Dermis microvascular lymphatic vessel endothelial cell (primary cell): Measurements from ENCODE around the gene NKD1. TPM values are rescaled to one million over a fixed set of nuclear protein-coding genes. Genes with fewer than 3 reads are reported as not detected.
"Not testable (repeated sequence)": the region's sequence is repeated elsewhere in the genome, so short reads cannot be mapped to it uniquely, and the experiment has no call there.

Source experiments
- DNase-seq, 2 donors: peaks; one replicate each; pipeline versions ENCODE4 v3.0.0 to v3.0.0-alpha.2; 2010; ENCODE audit warnings: low read depth in 2 of 2
- total RNA-seq: library from RNA; depleted of rRNA; stranded (reverse); fragments of >200 nt; gene quantifications from 2 replicates; pipeline ENCODE4 v1.2.1, GENCODE V29; 2014

The NKD1 gene
- total RNA-seq, 1 donor from 2014 or later, result under 0.01 TPM

DNA sequence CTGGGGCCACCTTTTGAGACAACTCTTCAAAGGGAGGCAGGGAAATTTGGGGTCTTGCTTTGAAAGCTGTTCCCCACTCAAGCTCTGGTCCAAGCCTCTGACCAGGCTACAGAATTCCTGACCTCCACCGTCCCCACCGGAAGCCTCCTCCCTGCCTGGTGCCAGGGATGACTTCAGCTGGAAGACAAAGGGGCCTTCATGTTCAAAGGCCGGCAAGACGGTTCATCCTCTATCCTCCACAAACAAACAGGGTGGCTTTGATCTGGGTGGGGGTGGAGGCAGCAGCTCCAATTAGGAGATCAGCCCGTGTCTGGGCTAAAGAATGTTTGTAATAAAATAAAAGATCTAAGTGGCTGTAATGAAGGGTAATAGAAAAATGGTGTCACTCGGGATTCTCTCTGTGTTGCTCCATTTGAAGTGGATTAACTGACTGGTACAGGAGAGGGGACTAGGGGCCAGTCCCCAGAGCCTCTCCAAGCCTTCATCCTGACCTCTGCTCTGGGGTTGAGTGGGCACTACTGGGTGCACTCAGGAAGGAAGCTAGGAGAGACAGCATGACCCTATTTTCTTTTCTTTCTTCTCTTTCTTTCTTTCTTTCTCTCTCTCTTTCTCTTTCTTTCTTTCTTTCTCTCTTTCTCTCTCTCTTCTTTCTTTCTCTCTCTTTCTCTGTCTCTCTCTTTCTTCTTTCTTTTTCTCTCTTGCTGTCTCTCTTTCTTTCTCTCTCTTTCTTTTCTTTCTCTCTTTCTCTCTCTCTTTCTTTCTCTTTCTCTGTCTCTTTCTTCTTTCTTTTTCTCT, 27.5 kb upstream of the NKD1 start:
- no peak for DNase-seq

DNA sequence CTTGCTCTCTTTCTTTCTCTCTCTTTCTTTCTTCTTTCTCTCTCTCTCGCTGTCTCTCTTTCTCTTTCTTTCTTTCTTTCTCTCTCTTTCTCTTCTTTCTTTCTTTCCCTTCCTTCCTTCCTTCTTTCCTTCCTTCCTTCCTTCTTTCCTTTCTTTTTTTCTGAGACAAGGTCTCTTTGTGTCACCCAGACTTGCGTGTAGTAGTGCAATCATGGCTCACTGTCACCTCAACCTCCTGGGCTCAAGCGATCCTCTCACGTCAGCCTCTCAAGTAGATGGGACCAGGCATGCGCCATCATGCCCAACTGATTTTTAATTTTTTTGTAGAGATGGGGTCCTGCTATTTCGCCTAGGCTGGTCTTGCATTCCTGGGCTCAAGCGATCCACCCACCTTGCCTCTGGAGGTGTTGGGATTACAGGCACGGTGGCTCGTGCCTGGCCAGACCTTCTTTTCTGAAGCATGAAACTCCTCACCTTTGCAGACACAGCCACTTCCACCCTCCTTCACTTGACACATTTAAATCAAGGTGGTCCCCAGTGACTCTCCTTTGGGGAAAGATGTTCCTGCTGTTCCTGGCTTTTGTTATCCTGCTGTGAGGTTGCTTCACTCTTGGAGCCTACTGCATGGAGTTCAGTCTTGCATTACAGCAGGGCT, 26.8 kb upstream of the NKD1 start:
- DNase-seq, result no peak

- no peak for DNase-seq
Measured at GRCh38 chr16:50522324-50522723, 25.9 kb upstream of the NKD1 start.

GRCh38 chr16:50523710-50524109, 24.5 kb upstream of the NKD1 start:
- no peak for DNase-seq

DNA sequence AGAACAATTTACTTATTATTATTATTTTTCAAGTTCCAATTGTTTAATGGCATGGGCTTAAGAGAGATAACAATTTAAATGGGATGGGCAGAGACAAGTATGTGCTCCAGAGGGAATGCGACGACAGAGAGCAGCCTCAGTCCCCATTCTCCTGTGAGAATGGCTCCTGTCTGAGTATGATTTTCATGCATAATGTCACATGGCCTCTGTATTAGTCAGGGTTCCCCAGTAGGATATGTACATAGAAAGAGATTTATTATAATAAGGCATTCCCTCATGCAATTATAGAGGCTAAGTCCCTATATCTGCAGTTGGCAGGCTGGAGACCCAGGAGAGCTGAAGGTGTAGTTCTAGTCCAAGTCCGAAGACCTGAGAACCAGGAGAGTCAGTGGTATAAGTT, 22.9 kb upstream of the NKD1 start:
- DNase-seq, result no peak

- no peak for DNase-seq
Measured at GRCh38 chr16:50525716-50526115, 22.5 kb upstream of the NKD1 start.

DNA sequence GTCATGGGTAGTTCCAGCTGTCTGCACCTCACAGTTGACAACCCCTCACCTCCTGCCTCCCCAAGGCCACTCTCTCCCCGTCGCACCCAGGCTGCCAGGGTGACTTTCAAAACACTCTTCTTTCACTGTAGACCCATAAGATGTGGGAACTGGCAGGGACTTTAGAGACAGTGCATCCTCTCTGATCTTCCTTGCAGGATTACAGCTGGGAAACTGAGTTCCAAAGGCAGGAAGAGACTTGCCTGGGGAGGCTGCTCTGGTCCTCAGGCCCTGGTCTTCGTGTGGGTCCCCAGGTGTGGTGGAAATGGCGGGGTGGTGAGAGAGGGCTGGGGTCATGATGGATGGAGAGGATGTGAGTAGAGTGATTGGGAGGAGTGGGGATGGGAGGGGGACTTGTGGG, 21.9 kb upstream of the NKD1 start:
- DNase-seq, result no peak

GRCh38 chr16:50526796-50527195, 21.4 kb upstream of the NKD1 start:
- DNase-seq, result no peak

DNA sequence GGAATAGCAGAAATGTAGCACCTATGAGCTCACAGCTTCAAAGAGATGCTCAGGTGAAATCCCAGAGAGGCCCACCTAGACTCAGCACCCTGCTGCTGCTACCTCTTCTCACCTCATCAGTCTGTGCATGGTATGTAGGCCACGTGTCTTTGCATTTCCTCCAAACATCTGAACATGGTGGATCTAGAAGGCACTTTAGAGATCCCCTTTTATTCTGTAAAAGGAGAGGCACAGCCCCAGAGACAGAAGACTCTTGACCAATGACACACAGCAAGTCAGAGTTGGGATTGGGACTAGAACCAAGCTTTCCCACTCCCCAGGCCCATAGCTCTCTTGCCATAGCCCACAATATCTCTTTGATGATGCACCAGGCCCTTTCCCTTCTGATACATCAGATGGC, 19.4 kb upstream of the NKD1 start:
- no peak for DNase-seq

GRCh38 chr16:50529334-50529733, 18.9 kb upstream of the NKD1 start:
- no peak for DNase-seq

DNA sequence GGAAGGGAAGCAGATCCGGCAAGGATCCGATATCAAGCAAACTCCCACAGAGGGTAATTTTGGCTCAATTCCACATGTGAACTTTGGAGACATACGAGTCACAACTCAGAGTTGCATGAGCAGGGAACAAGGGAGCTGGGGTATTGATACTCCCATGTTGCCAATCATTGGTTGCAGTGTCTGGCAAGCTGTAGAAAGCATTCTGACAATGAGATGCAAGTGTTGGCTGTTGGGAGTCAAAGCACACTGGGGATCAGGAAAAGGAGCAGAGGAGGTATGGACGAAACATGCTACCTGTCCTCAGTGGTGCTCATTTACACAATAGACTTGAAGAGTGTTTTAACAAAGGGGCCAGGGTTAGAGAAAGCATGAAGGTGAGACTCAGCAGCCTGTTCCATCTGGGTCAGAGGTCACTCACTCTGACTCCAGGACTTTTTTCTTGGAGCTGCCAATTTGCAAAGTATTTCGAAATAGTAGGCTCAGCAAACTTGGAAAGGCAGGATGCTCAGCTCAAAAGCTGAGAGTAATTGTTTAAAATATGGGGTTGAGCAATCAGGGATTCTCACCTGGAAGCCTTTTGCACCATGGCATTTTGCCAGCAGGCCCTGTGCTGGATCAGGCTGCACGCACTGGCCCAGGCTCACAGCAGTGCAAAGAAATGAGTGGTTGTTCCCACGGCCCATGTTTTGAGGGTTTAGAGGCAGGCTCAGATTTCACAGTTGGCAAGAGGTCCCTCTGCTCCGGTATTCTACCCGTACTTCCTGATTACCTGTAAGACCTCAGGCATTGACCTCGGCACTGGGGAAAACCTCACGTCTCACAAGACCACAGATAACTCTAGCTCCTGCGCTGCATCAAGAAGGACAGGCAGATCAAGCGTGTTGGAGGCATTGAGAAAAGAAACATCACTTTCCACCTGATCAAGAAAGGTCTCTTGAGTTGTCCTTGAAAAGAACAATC, 17.6 kb upstream of the NKD1 start:
- no peak for DNase-seq

- DNase-seq, result no peak
Measured at GRCh38 chr16:50531359-50531758, 16.8 kb upstream of the NKD1 start.

DNA sequence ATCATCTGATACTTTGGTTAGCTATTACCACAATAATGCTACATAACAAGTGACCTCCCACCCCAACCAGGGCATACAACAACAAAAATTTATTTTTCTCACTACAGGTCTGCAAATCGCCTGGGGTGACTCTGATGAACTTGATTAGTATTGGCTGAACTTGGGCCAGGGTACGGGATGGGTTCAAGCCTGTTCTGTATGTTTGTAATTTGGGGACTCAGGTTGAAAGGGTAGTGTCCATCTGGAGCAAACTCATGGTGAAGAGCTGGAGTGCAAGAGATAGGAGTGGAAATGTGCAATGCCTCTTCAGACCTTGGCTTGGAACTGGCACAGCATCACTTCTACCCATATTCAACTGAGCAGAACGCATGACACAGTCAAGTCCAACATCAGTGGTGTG, 16.3 kb upstream of the NKD1 start:
- DNase-seq, result no peak

DNA sequence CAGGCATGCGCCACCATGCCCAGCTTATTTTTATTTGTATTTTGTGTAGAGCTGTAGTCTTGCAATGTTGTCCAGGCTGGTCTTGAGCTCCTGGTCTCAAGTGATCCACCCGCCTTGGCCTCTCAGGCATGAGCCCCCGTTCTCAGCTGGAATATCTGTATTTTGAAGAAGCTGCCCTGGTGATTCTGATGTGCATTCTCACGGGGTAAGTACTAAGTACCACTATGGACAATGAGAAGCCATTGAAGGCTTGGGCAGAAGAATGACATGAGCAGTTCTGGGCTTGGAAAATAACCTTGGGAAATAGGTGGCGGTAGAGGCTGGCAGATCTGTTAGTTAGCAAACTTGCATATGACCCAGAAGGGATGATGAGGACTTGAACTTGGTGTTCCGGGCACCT, 15.6 kb upstream of the NKD1 start:
- no peak for DNase-seq

DNA sequence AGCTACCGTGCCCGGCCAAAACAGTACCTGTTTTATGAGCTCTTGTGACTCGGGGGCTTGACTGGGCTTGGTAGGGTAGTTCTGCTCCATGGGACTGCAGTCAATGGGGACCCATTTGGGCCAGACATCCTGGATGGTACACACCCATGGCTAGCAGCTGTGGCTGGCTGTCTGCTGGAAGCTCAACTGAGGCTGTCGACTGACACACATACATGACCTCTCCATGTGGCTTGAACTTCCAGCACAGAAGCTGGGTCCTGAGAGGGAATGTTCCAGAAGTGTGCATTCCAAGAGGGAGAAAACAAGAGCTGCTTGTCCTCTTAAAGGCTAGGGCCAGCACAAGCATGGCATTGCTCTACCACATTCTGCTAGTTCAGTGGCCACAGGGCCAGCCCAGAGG, 14.9 kb upstream of the NKD1 start:
- DNase-seq, result no peak

GRCh38 chr16:50534091-50534490, 14.1 kb upstream of the NKD1 start:
- DNase-seq, result no peak

DNA sequence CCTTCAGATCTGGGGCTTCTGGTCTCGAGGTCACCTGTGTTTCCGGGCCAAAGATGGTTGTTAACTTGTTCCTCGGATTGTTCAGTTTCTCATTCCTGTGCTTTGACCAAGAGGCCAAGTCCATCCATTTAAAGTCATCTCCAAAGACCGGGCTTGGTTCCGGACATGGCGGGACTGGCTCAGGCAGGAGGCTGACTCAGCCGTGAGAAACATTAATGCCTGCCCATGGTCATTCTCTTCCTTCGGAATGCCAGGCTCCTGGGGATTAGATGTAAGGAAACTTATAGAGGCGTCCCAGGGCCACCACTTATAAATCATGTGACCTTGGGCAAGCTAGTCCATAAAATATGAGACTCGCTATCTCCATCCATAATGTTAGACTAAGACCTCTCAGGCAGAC, 13.6 kb upstream of the NKD1 start:
- no peak for DNase-seq

GRCh38 chr16:50534958-50535357, 13.2 kb upstream of the NKD1 start:
- no peak for DNase-seq

- no peak for DNase-seq
Measured at GRCh38 chr16:50535506-50536257, 12.5 kb upstream of the NKD1 start.

DNA sequence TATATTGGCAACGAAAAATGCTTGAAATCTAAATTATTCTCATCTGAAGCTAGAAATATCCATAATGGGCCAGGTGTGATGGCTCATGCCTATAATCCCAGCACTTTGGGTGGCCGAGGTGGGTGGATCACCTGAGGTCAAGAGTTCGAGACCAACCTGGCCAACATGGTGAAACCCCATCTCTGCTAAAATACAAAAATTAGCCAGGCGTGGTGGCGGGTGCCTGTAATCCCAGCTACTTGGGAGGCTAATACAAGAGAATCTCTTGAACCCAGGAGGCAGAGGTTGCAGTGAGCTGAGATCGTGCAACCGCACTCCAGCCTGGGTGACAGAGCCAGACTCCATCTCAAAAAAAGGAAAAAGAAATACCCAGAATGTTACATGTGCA, 11.9 kb upstream of the NKD1 start:
- DNase-seq, result not testable (repeated sequence)

DNA sequence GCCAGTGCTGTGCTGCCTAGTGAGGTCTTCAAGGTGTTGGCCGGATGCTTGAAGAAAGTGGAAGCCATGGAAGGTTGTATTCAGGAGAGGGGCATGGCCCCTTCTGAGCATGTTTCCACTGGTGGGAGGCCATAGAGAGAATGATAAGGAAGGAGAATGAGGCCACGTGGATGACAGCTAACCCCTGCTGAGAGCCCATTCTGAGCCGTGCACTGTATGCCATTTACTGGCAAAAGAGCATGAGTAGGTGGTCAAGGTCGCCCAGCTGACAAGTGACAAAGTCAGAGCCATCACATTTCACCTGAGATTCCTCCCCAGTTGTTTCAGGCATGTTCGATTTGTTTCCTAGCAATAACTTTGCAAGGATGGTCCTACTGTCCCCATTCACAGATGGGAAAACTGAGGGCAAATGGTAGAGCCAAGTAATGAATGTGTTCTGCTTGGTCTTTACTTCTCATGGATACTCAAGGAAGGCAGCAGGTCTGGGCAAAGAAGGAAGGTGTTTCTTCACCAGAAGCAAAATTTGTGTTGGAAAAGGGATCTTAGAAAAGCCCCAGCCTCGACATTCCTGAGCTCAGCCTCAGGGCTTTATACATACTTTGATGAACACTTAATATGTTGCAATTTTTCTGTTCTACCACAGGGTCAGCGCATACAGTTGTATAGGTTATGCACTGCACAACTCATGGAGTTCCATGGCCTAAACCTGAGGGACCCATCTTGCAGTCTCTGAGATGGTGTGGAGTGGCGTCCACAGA, 10.5 kb upstream of the NKD1 start:
- DNase-seq, result no peak
